Prostate gland (tissue), 2 donors: ENCODE measurements around the gene TTL. TPM values are rescaled to one million over a fixed set of nuclear protein-coding genes. Genes with fewer than 3 reads are reported as not detected.

Source experiments
- DNase-seq: peaks from one replicate; pipeline ENCODE4 v3.0.0-alpha.2; 2019; ENCODE audit warnings: low spot score
- H3K27ac ChIP-seq, 2 donors: fragments of 200-600 bp; sonication (generic); 2 replicates each; pipeline ENCODE4 v1.5.1; 2017 to 2019
- H3K27me3 ChIP-seq: fragments of 200-600 bp; sonication (generic); replicated peaks from 2 replicates; pipeline ENCODE4 v1.5.1; 2019; ENCODE audit not compliant: insufficient read depth
- H3K36me3 ChIP-seq, 2 donors: fragments of 200-600 bp; sonication (generic); 1 replicate in 1 of 2; 2 replicates in 1 of 2; pipeline versions ENCODE4 v1.5.1 to v1.8.1; 2017 to 2019
- H3K4me1 ChIP-seq: fragments of 200-600 bp; sonication (generic); replicated peaks from 2 replicates; pipeline ENCODE4 v1.5.1; 2019
- H3K4me3 ChIP-seq, 2 donors: fragments of 200-600 bp; sonication (generic); 2 replicates each; pipeline ENCODE4 v1.5.1; 2017 to 2019
- H3K9me3 ChIP-seq: fragments of 200-600 bp; sonication (generic); 2 replicates; pipeline ENCODE4 v1.5.1; 2017
- POLR2A ChIP-seq: fragments of 450-650 bp; IDR thresholded peaks from one replicate; pipeline ENCODE4 v1.6.1; 2016; ENCODE audit warnings: antibody characterized with exemption, mild to moderate bottlenecking
- POLR2AphosphoS5 ChIP-seq: sonication (generic); formaldehyde crosslinking; IDR thresholded peaks from one replicate; pipeline ENCODE4 v1.6.1; 2017; ENCODE audit warnings: antibody characterized with exemption
- WGBS: methylation state at CpG from one replicate; pipeline ENCODE4 v1.1.5; 2018; 5-methylcytosine and 5-hydroxymethylcytosine counted together
- intact Hi-C: fragments of 100-400 bp; cut with DNase I; formaldehyde crosslinking; loops from one replicate; pipeline ENCODE4 v1.14.2; 2022
- total RNA-seq, 2 donors: library from RNA; depleted of rRNA; stranded (reverse); fragments of >200 nt; gene quantifications; one replicate each; pipeline ENCODE4 v1.1.0, GENCODE V29; 2016
- TF ChIP-seq, protein P1 (sequence below), 4 experiments: fragments of 200-600 bp in 2 of 4; fragments of 450-650 bp in 2 of 4; sonication (generic) in 2 of 4; IDR thresholded peaks; 1 replicate in 3 of 4; 2 replicates in 1 of 4; pipeline ENCODE4 v1.5.1; 2016 to 2019; ENCODE audit warnings: antibody characterized with exemption in 4 of 4, mild to moderate bottlenecking in 2 of 4, moderate library complexity in 2 of 4

The TTL gene
- total RNA-seq, 2 donors from 2014 or later, result 8.2 to 12.0 TPM

DNA sequence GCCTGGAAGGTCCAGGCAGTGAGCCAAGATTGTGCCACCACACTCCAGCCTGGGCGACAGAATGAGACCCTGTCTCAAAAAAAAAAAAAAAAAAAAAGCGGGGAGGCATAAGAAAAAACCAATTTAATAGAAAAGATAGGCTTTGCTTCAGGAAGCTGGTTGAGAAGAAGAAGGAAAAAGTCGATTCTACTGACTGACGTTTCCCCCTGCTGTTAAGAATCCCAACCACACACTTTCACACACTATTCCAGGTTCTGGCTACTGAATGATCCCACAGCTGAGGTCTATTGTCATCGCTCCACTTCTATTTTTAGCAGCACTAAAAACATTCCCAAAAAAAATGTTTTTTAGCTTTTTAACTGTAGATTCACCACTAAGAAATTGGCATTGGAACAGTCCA, 95.8 kb downstream of the TTL start:
- intact Hi-C loops, result no loop called here
- no peak for TF ChIP-seq POLR2A
- TF ChIP-seq, protein P1, sequence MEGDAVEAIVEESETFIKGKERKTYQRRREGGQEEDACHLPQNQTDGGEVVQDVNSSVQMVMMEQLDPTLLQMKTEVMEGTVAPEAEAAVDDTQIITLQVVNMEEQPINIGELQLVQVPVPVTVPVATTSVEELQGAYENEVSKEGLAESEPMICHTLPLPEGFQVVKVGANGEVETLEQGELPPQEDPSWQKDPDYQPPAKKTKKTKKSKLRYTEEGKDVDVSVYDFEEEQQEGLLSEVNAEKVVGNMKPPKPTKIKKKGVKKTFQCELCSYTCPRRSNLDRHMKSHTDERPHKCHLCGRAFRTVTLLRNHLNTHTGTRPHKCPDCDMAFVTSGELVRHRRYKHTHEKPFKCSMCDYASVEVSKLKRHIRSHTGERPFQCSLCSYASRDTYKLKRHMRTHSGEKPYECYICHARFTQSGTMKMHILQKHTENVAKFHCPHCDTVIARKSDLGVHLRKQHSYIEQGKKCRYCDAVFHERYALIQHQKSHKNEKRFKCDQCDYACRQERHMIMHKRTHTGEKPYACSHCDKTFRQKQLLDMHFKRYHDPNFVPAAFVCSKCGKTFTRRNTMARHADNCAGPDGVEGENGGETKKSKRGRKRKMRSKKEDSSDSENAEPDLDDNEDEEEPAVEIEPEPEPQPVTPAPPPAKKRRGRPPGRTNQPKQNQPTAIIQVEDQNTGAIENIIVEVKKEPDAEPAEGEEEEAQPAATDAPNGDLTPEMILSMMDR (IDR thresholded peaks at IDR 0.05), result no peak
- H3K9me3 ChIP-seq, result no peaks in the 10 kb centered on the region
- H3K36me3 ChIP-seq, result no peaks in the 10 kb centered on the region
- no peaks in the 10 kb centered on the region for H3K4me1 ChIP-seq
- no peaks in the 10 kb centered on the region for H3K27me3 ChIP-seq
- DNase-seq, result no peak
- no peak overlapping the region for H3K4me3 ChIP-seq
- H3K27ac ChIP-seq, result no peak overlapping the region
- WGBS, result 56% methylated on average over 5 of the region's 5 CpGs

DNA sequence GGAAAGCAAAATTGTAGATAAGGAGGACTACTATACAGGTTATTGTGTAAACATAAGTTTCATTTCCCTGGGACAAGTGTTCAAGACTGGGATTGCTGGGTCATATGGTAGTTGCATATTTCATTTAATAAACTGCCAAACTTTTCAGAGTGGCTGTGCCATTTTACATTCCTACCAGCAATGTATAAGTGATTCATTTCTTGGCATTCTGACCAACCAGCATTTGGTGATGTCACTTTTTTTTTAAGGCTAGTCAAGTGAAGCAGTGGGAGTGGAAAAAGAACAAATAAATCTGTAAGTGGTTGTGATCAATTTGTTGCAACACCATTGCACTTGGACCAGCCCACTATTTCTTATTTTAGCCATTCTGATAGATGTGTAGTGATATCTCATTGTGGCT, 97.3 kb downstream of the TTL start:
- Histone ChIP-seq H3K4me1 (no peaks in the 10 kb centered on the region), H3K4me3 (no peak overlapping the region), H3K27me3 (no peaks in the 10 kb centered on the region), H3K27ac (no peak overlapping the region), H3K36me3 (no peaks in the 10 kb centered on the region), H3K9me3 (no peaks in the 10 kb centered on the region)
- intact Hi-C loops, result no loop called here
- TF ChIP-seq, protein P1 (IDR thresholded peaks at IDR 0.05), result no peak
- TF ChIP-seq POLR2A (no peak), POLR2AphosphoS5 (no peak)
- DNase-seq, result no peak

DNA sequence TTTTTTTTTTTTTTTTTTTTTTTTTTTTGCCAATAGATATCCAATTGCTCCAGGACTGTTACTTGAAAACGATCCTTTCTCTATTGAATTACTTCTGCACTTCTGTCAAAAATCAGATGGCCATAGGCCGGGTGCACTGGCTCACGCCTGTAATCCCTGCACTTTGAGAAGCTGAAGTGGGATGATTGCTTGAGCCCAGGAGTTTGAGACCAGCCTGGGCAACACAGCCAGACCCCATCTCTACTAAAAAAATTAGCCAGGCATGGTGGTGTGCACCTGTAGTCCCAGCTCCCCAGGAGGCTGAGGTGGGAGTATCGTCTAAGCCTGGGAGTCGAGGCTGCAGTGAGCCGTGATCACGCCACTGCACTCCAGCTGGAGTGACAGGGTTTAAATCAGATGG, 98.1 kb downstream of the TTL start:
- Histone ChIP-seq H3K36me3 (no peaks in the 10 kb centered on the region), H3K9me3 (no peaks in the 10 kb centered on the region), H3K4me1 (peaks cover 2% of the 10 kb centered on the region), H3K4me3 (no peak overlapping the region), H3K27me3 (no peaks in the 10 kb centered on the region), H3K27ac (no peak overlapping the region)
- TF ChIP-seq, protein P1 (IDR thresholded peaks at IDR 0.05), result no peak
- no peak for TF ChIP-seq POLR2A
- TF ChIP-seq POLR2AphosphoS5, result no peak
- no peak for DNase-seq
- intact Hi-C loops, result loop anchor here (5.0 to 10.0 kb wide), 5 partner anchors 38 to 525 kb away; partner anchors contain the start of genes POLR1B, TMEM87B, TTL and ZC3H8
- 96% methylated on average over 7 of the region's 7 CpGs for WGBS

DNA sequence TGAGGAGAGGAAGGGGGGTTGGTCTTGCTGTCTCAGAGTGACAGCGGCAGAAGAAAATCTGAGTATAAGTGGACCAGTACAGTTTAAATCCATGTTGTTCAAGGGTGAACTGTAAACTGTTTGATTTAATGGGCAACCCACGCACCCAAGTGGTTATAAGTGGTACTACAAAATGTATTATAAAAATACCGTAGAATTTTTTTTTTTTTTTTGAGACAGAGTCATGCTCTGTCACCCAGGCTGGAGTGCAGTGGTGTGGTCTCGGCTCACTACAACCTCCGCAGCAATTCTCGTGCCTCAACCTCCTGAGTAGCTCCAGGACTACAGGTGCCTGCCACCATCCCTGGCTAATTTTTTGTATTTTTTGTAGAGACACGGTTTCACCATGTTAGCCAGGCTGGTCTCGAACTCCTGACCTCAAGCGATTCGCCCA, 100.4 kb downstream of the TTL start:
- WGBS, result 37% methylated on average over 10 of the region's 10 CpGs
- peak; percentile 18 for DNase-seq
- H3K27me3 ChIP-seq, result no peaks in the 10 kb centered on the region
- no peaks in the 10 kb centered on the region for H3K36me3 ChIP-seq
- peaks cover 5% of the 10 kb centered on the region for H3K4me1 ChIP-seq
- intact Hi-C loops, result loop anchor here (5.0 to 10.0 kb wide), 5 partner anchors 40 to 528 kb away; partner anchors contain the start of genes POLR1B, TMEM87B, TTL and ZC3H8
- H3K4me3 ChIP-seq, result no peak overlapping the region
- H3K9me3 ChIP-seq, result no peaks in the 10 kb centered on the region
- H3K27ac ChIP-seq, result no peak overlapping the region
- no peak for TF ChIP-seq POLR2AphosphoS5
- TF ChIP-seq, protein P1 (IDR thresholded peaks at IDR 0.05), result peak; percentile 37 to 69 (median 58)
- TF ChIP-seq POLR2A, result no peak

DNA sequence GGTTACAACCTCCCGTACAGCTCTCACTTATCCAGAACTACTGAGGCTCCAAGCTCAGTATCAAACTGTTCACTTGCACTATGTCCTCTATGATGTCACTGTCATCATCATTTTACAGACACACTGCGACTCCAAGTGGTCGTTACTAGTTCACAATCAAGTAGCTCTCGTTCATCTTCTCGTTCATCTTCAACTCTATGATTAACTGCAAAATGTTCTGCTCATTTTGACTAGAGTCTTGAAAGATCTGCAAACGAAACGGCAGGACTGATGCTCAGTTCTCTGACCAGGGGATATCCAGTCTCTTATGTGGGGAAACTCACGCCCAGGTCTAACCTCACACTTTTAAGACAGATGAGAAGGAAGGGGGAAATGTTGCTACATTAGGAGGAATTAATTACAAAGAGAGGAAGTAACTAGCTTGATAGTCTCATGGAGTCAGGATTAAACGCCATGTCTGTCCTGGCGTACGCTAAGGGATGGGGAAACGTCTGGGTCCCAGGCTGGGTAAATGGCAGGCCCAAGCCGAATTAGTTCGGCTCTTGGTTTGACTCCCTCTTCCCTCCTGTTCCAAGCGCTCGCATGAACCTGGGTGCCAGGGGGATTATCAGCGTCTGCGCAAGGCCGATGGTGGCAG, 101.7 kb downstream of the TTL start:
- intact Hi-C loops, result loop anchor here (2.0 to 10.0 kb wide), 6 partner anchors 41 to 529 kb away; partner anchors contain the start of genes POLR1B, TMEM87B, TTL and ZC3H8
- TF ChIP-seq POLR2A, result no peak
- TF ChIP-seq, protein P1 (IDR thresholded peaks at IDR 0.05), result no peak
- TF ChIP-seq POLR2AphosphoS5, result no peak
- 27% methylated on average over 19 of the region's 19 CpGs for WGBS
- H3K4me3 ChIP-seq, result peak overlapping the region; percentile 47 to 51
- no peaks in the 10 kb centered on the region for H3K9me3 ChIP-seq
- no peaks in the 10 kb centered on the region for H3K36me3 ChIP-seq
- peak overlapping the region; percentile 90 to 92 for H3K27ac ChIP-seq
- peaks cover 5% of the 10 kb centered on the region for H3K4me1 ChIP-seq
- H3K27me3 ChIP-seq, result no peaks in the 10 kb centered on the region
- peak; percentile 5 for DNase-seq
